Trophoblast cell (in vitro differentiated cells and primary cell): ENCODE measurements around the gene UNC45A.

ENCODE experiments used
- DNase-seq, 2 donors: peaks; one replicate each; pipeline ENCODE4 v3.0.0-alpha.2; 2016
- H2AFZ ChIP-seq: 2 replicates; pipeline ENCODE4 v1.6.1; 2013; ENCODE audit warnings: low read length, moderate library complexity, mild to moderate bottlenecking; ENCODE audit not compliant: insufficient read depth, poor library complexity
- H2AK5ac ChIP-seq: 2 replicates; pipeline ENCODE4 v1.6.1; 2013; ENCODE audit warnings: mild to moderate bottlenecking, low read length
- H2BK120ac ChIP-seq: 2 replicates; pipeline ENCODE4 v1.6.1; 2013; ENCODE audit warnings: low read length, mild to moderate bottlenecking, moderate library complexity; ENCODE audit not compliant: insufficient read depth, poor library complexity
- H2BK12ac ChIP-seq: 2 replicates; pipeline ENCODE4 v1.6.1; 2013; ENCODE audit warnings: mild to moderate bottlenecking, low read length, moderate library complexity
- H2BK5ac ChIP-seq: 2 replicates; pipeline ENCODE4 v1.6.1; 2013; ENCODE audit warnings: low read length, low read depth, moderate library complexity, mild to moderate bottlenecking; ENCODE audit not compliant: poor library complexity
- H3K14ac ChIP-seq: 2 replicates; pipeline ENCODE4 v1.6.1; 2013; ENCODE audit warnings: mild to moderate bottlenecking, low read length
- H3K18ac ChIP-seq: 2 replicates; pipeline ENCODE4 v1.6.1; 2013; ENCODE audit warnings: mild to moderate bottlenecking, low read length
- H3K23ac ChIP-seq: 2 replicates; pipeline ENCODE4 v1.6.1; 2013; ENCODE audit warnings: low read length
- H3K27ac ChIP-seq: 2 replicates; pipeline ENCODE4 v1.5.1; 2013; ENCODE audit warnings: low read depth, mild to moderate bottlenecking, inconsistent platforms, low read length, moderate library complexity
- H3K27me3 ChIP-seq: 2 replicates; pipeline ENCODE4 v1.6.1; 2013; ENCODE audit warnings: inconsistent platforms, mild to moderate bottlenecking, low read length, moderate library complexity; ENCODE audit not compliant: insufficient read depth
- H3K36me3 ChIP-seq, 2 experiments: 1 replicate in 1 of 2; 2 replicates in 1 of 2; pipeline ENCODE4 v1.6.1; 2013; ENCODE audit warnings: low read length in 2 of 2, mild to moderate bottlenecking in 2 of 2, moderate library complexity in 1 of 2; ENCODE audit not compliant: insufficient read depth in 2 of 2, control insufficient read depth in 1 of 2
- H3K4ac ChIP-seq: 2 replicates; pipeline ENCODE4 v1.6.1; 2013; ENCODE audit warnings: low read depth, mild to moderate bottlenecking, low read length, moderate library complexity
- H3K4me1 ChIP-seq, 2 experiments: 1 replicate in 1 of 2; 2 replicates in 1 of 2; pipeline ENCODE4 v1.6.1; 2013; ENCODE audit warnings: low read length in 2 of 2, mild to moderate bottlenecking in 2 of 2, moderate library complexity in 1 of 2; ENCODE audit not compliant: insufficient read depth in 2 of 2, control insufficient read depth in 1 of 2
- H3K4me2 ChIP-seq: 2 replicates; pipeline ENCODE4 v1.6.1; 2013; ENCODE audit warnings: inconsistent platforms, mild to moderate bottlenecking, low read length, moderate library complexity
- H3K4me3 ChIP-seq: 2 replicates; pipeline ENCODE4 v1.5.1; 2013; ENCODE audit warnings: mild to moderate bottlenecking, low read depth, low read length, inconsistent platforms
- H3K79me1 ChIP-seq: one replicate; pipeline ENCODE4 v1.6.1; 2013; ENCODE audit warnings: low read length
- H3K79me2 ChIP-seq: 2 replicates; pipeline ENCODE4 v1.6.1; 2013; ENCODE audit warnings: low read length, mild to moderate bottlenecking; ENCODE audit not compliant: control insufficient read depth, insufficient read depth, poor library complexity
- H3K9ac ChIP-seq: 2 replicates; pipeline ENCODE4 v1.6.1; 2013; ENCODE audit warnings: mild to moderate bottlenecking, low read length
- H3K9me3 ChIP-seq: 2 replicates; pipeline ENCODE4 v1.6.1; 2013; ENCODE audit warnings: low read depth, mild to moderate bottlenecking, control low read depth, inconsistent platforms, low read length; ENCODE audit not compliant: insufficient read depth
- H4K12ac ChIP-seq: 2 replicates; pipeline ENCODE4 v1.6.1; 2013; ENCODE audit warnings: low read depth, mild to moderate bottlenecking, low read length, moderate library complexity
- H4K8ac ChIP-seq: 2 replicates; pipeline ENCODE4 v1.6.1; 2013; ENCODE audit warnings: low read depth, mild to moderate bottlenecking, low read length, moderate library complexity
- H4K91ac ChIP-seq: one replicate; pipeline ENCODE4 v1.6.1; 2013; ENCODE audit warnings: low read depth, mild to moderate bottlenecking, low read length, moderate library complexity
- WGBS: extraction: QIAGEN DNeasy Blood & Tissue Kit; methylation state at CpG from one replicate; pipeline ENCODE4 v1.1.7; 2013; ENCODE audit warnings: missing lambda C conversion rate; ENCODE audit not compliant: insufficient read length, insufficient coverage; ENCODE audit errors: extremely low coverage; 5-methylcytosine and 5-hydroxymethylcytosine counted together

Gene UNC45A

DNA sequence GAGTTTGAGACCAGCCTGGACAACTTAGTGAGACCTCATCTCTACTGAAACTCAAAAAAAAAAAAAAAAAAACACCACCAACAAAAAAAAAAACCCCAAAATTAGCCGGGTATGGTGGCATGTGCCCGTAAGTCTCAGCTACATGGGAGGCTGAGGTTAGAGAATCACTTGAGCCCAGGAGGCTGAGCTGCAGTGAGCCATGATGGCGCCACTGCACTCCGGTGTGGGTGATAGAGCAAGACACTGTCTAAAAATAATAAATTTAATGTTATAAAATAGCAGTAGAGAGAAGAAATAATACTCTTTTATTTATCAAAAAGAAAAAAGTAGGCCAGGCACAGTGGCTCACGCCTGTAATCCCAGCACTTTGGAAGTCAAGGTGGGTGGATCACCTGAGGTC, 37.0 kb downstream of the UNC45A start:
- no peak for DNase-seq
- H4K8ac ChIP-seq = no peak overlapping the region
- no CpG with 5 or more reads among the region's 5 CpGs for WGBS
- no peak overlapping the region for H3K14ac ChIP-seq
- no peak overlapping the region for H3K23ac ChIP-seq
- no peak overlapping the region for H3K18ac ChIP-seq
- H3K4ac ChIP-seq = no peak overlapping the region
- no peaks in the 10 kb centered on the region for H3K27me3 ChIP-seq
- H3K4me3 ChIP-seq = no peak overlapping the region
- no peaks in the 10 kb centered on the region for H3K4me1 ChIP-seq
- no peak overlapping the region for H4K12ac ChIP-seq
- H2AK5ac ChIP-seq = no peak overlapping the region
- no peak overlapping the region for H4K91ac ChIP-seq
- no peak overlapping the region for H2BK12ac ChIP-seq
- H2AFZ ChIP-seq = no peak overlapping the region
- H3K9ac ChIP-seq = no peak overlapping the region
- H2BK5ac ChIP-seq = no peak overlapping the region
- H2BK120ac ChIP-seq = no peak overlapping the region
- no peak overlapping the region for H3K4me2 ChIP-seq
- H3K9me3 ChIP-seq = peaks cover 1% of the 10 kb centered on the region
- H3K79me2 ChIP-seq = no peaks in the 10 kb centered on the region
- no peak overlapping the region for H3K27ac ChIP-seq
- H3K36me3 ChIP-seq = peaks cover 43 to 77% of the 10 kb centered on the region in 2 experiments
- no peaks in the 10 kb centered on the region for H3K79me1 ChIP-seq

DNA sequence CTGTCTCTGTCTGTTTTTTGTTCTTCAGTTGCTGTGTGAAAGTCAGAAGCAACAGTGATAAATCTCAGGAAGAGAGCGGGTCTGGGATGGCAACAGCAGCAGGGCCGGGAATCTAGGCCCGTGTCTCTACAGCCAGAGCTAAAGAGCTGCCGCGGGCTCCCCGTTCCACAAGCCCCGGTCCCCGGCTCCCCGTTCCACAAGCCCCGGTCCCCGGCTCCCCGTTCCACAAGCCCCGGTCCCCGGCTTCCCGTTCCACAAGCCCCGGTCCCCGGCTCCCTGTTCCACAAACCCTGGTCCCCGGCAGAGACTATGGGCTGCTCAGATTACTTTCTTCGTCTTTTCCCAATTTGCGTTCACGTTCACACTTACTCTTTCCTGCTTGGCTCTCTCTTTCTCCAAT, 39.1 kb downstream of the UNC45A start:
- Histone ChIP-seq H3K18ac (no peak overlapping the region), H3K9me3 (peaks cover 1% of the 10 kb centered on the region), H3K79me2 (no peaks in the 10 kb centered on the region), H4K12ac (no peak overlapping the region), H3K79me1 (no peaks in the 10 kb centered on the region), H3K27me3 (no peaks in the 10 kb centered on the region), H3K9ac (no peak overlapping the region), H2BK120ac (no peak overlapping the region), H3K4me3 (no peak overlapping the region), H3K4me1 (no peaks in the 10 kb centered on the region), H4K8ac (no peak overlapping the region), H3K14ac (no peak overlapping the region), H3K27ac (no peak overlapping the region), H3K4ac (no peak overlapping the region), H2BK5ac (no peak overlapping the region), H3K4me2 (no peak overlapping the region), H2AK5ac (no peak overlapping the region), H2AFZ (no peak overlapping the region), H3K23ac (no peak overlapping the region), H3K36me3 (peaks cover 44 to 70% of the 10 kb centered on the region in 2 experiments), H4K91ac (no peak overlapping the region), H2BK12ac (no peak overlapping the region)
- DNase-seq = no peak
- WGBS = no CpG with 5 or more reads among the region's 21 CpGs

DNA sequence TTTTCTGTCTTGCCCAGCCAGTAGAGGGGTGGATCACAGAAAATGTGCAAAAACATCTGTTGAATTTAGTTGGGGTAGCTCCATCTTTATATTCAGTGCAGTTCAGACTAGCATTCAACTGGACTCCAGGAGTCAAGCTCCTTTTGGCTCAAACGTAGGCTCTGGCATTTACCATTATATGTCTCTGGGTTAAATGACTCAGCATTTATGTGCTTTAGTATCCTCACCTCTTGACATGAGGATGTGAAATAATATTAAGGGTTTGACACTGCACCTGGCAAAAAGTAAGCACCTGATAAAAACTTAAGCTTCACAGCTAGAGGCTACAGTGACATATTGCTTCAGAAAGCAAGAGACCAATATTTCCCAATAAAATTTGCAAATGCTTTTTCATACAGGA, 44.5 kb downstream of the UNC45A start:
- no peaks in the 10 kb centered on the region for H3K9me3 ChIP-seq
- H2BK120ac ChIP-seq = no peak overlapping the region
- peaks cover 35 to 67% of the 10 kb centered on the region in 2 experiments for H3K36me3 ChIP-seq
- no peaks in the 10 kb centered on the region for H3K79me1 ChIP-seq
- H2BK12ac ChIP-seq = no peak overlapping the region
- H3K14ac ChIP-seq = no peak overlapping the region
- H3K79me2 ChIP-seq = peaks cover 2% of the 10 kb centered on the region
- H3K23ac ChIP-seq = no peak overlapping the region
- no peak overlapping the region for H2AK5ac ChIP-seq
- H3K4me2 ChIP-seq = no peak overlapping the region
- no peaks in the 10 kb centered on the region for H3K4me1 ChIP-seq
- H3K27me3 ChIP-seq = no peaks in the 10 kb centered on the region
- no peak overlapping the region for H3K18ac ChIP-seq
- H3K9ac ChIP-seq = no peak overlapping the region
- no peak overlapping the region for H3K27ac ChIP-seq
- no peak overlapping the region for H3K4ac ChIP-seq
- no peak for DNase-seq
- no peak overlapping the region for H2AFZ ChIP-seq
- no peak overlapping the region for H4K8ac ChIP-seq
- no peak overlapping the region for H2BK5ac ChIP-seq
- H4K91ac ChIP-seq = no peak overlapping the region
- H4K12ac ChIP-seq = no peak overlapping the region
- H3K4me3 ChIP-seq = no peak overlapping the region
- WGBS = no CpG with 5 or more reads among the region's 1 CpG

DNA sequence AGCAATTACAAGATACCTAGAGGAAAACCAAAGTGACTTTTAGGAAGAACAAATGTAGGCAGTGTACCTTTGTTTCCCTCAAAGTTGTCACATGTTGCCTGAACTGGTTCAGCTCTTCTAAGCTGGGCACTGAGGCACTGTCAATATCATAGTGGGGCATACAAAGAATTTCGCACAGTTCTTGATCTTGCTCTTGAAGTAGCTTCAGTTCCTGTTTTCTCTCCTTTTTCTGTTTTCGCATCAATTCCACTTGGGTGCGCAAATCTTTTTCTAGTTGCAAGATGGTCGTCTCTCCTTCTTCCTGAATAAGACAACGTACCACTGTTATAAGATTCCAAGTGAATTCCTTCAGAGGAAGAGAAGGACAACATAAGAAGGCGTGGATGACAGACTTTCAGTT, 46.6 kb downstream of the UNC45A start:
- Histone ChIP-seq H3K14ac (no peak overlapping the region), H2BK120ac (no peak overlapping the region), H3K79me1 (no peaks in the 10 kb centered on the region)

More for the DNA sequence above, 46.6 kb downstream of the UNC45A start:
- Histone ChIP-seq H3K18ac (no peak overlapping the region), H3K9ac (no peak overlapping the region), H3K9me3 (no peaks in the 10 kb centered on the region), H3K36me3 (peaks cover 28 to 51% of the 10 kb centered on the region in 2 experiments), H3K4ac (no peak overlapping the region), H2AFZ (no peak overlapping the region), H4K91ac (no peak overlapping the region), H4K8ac (no peak overlapping the region), H3K79me2 (peaks cover 9% of the 10 kb centered on the region), H3K4me1 (no peaks in the 10 kb centered on the region), H4K12ac (no peak overlapping the region), H3K4me3 (no peak overlapping the region), H3K27ac (no peak overlapping the region), H3K27me3 (no peaks in the 10 kb centered on the region), H3K4me2 (no peak overlapping the region), H3K23ac (no peak overlapping the region), H2AK5ac (no peak overlapping the region), H2BK12ac (no peak overlapping the region), H2BK5ac (no peak overlapping the region)
- no peak for DNase-seq
- WGBS = no CpG with 5 or more reads among the region's 6 CpGs
